Measurements from ENCODE around the gene PDHX. TPM values are rescaled to one million over a fixed set of nuclear protein-coding genes. Genes with fewer than 3 reads are reported as not detected.
"Not testable (repeated sequence)": the region's sequence is repeated elsewhere in the genome, so short reads cannot be mapped to it uniquely, and the experiment has no call there.

PDHX gene
- total and polyA plus RNA-seq, 4 donors: 14.9 to 35.2 (median 24.0) TPM

DNA sequence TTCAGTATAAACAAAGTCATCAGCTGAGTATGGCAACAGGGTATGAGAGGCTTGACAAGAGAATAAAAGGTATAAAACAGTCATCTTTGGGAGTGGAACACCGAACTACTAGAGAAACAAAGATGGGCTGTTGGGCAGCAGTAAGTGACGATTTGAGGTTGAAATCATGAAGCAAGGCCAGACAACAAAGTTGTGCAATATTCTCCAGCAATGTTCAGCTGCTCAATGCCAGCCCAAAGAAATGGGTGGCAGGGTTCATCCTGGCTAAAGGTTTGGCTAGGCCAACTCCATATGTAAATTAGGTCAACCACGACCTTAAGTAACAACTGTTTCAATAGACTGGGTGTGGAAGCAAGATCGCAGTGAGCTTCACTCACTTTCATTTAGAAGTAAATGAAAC, 6.5 kb upstream of the PDHX start (continued):
- TF ChIP-seq, protein P1, sequence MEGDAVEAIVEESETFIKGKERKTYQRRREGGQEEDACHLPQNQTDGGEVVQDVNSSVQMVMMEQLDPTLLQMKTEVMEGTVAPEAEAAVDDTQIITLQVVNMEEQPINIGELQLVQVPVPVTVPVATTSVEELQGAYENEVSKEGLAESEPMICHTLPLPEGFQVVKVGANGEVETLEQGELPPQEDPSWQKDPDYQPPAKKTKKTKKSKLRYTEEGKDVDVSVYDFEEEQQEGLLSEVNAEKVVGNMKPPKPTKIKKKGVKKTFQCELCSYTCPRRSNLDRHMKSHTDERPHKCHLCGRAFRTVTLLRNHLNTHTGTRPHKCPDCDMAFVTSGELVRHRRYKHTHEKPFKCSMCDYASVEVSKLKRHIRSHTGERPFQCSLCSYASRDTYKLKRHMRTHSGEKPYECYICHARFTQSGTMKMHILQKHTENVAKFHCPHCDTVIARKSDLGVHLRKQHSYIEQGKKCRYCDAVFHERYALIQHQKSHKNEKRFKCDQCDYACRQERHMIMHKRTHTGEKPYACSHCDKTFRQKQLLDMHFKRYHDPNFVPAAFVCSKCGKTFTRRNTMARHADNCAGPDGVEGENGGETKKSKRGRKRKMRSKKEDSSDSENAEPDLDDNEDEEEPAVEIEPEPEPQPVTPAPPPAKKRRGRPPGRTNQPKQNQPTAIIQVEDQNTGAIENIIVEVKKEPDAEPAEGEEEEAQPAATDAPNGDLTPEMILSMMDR (IDR thresholded peaks at IDR 0.05; ENCODE audit: low read depth, low read length, missing input control): no peak
- peak; percentile 92 to 94 for TF ChIP-seq RXRA (IDR thresholded peaks at IDR 0.05)
- peak; percentile 77 for TF ChIP-seq YY1 (IDR thresholded peaks at IDR 0.05)
- no peak for TF ChIP-seq NR2F2 (IDR thresholded peaks at IDR 0.05)
- TF ChIP-seq TAF1 (conservative IDR thresholded peaks at IDR 0.05): no peak

DNA sequence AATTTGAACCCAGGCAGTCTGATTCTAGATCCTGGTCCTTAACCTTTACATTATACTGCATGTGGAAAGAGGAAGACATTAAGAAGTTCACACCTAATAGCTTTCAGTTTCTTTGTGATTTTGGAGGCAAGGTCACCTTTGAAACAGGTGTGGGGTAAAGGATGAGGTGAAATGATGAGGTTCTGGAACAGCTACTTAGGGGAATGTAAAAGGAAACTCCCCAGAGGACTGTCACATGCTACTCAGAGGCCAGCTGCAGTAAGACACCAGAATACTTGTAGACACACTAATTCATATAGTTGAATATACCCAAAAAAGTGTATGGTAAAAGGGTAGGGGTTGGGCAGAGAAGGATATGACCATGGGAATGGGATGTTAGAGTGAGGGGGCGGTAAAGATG, 5.6 kb upstream of the PDHX start:
- Histone ChIP-seq H3K9ac (ENCODE audit: low read depth in 1 of 2, low read length in 2 of 2) (no peak overlapping the region), H3K27me3 (ENCODE audit: control insufficient read depth in 4 of 4, insufficient read depth in 4 of 4, low read length in 3 of 4) (no peaks in the 10 kb centered on the region), H3K27ac (ENCODE audit: low read depth in 1 of 2, low read length in 2 of 2) (no peak overlapping the region), H3K4me1 (ENCODE audit: control insufficient read depth in 4 of 4, insufficient read depth in 4 of 4, low read length in 3 of 4) (peaks cover 2 to 20% (median 10%) of the 10 kb centered on the region in 4 donors), H3K9me3 (ENCODE audit: control insufficient read depth in 4 of 4, low read length in 3 of 4) (no peaks in the 10 kb centered on the region), H3K36me3 (ENCODE audit: control insufficient read depth in 4 of 4, insufficient read depth in 3 of 4, low read depth in 1 of 4, low read length in 3 of 4) (no peaks in the 10 kb centered on the region), H3K4me3 (ENCODE audit: low read depth in 1 of 3, low read length in 3 of 3) (no peak overlapping the region)
- WGBS: 89% methylated on average over 1 of the region's 1 CpG
- TF ChIP-seq SP1 (IDR thresholded peaks at IDR 0.05): no peak
- no peak for TF ChIP-seq TAF1 (conservative IDR thresholded peaks at IDR 0.05)
- TF ChIP-seq, protein P2, sequence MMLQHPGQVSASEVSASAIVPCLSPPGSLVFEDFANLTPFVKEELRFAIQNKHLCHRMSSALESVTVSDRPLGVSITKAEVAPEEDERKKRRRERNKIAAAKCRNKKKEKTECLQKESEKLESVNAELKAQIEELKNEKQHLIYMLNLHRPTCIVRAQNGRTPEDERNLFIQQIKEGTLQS (IDR thresholded peaks at IDR 0.05): no peak
- no peak for TF ChIP-seq HNF4G (IDR thresholded peaks at IDR 0.05)
- TF ChIP-seq RXRA (IDR thresholded peaks at IDR 0.05): no peak
- TF ChIP-seq RAD21 (IDR thresholded peaks at IDR 0.05): no peak
- TF ChIP-seq EGR1 (IDR thresholded peaks at IDR 0.05; ENCODE audit: low read depth in 2 of 2): no peak
- TF ChIP-seq, protein P3, sequence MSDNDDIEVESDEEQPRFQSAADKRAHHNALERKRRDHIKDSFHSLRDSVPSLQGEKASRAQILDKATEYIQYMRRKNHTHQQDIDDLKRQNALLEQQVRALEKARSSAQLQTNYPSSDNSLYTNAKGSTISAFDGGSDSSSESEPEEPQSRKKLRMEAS (IDR thresholded peaks at IDR 0.05): no peak
- DNase-seq (ENCODE audit: low spot score): no peak

DNA sequence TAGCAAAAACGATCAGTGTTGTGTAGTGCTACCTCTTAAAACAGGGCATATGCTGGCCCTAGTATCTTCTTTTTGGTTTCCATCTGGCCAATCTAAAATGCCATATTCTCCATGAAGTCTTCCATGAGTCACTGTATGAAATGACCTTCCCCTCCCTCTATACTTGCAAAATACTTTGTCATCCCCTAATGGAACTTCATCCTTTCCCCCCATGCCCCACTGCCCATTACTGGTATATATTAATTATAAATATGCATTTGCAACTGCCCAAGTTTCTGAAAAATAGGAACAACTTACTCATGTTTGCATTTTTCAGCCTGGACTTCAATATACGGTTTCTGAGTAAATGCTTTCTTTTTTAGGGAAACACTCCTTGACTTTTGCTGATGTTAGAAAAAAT, 4.7 kb upstream of the PDHX start:
- 82% methylated on average over 2 of the region's 2 CpGs for WGBS
- Histone ChIP-seq H3K27me3 (ENCODE audit: control insufficient read depth in 4 of 4, insufficient read depth in 4 of 4, low read length in 3 of 4) (no peaks in the 10 kb centered on the region), H3K9me3 (ENCODE audit: control insufficient read depth in 4 of 4, low read length in 3 of 4) (no peaks in the 10 kb centered on the region), H3K27ac (ENCODE audit: low read depth in 1 of 2, low read length in 2 of 2) (no peak overlapping the region), H3K9ac (ENCODE audit: low read depth in 1 of 2, low read length in 2 of 2) (no peak overlapping the region), H3K4me1 (ENCODE audit: control insufficient read depth in 4 of 4, insufficient read depth in 4 of 4, low read length in 3 of 4) (peaks cover 2 to 20% (median 10%) of the 10 kb centered on the region in 4 donors), H3K4me3 (ENCODE audit: low read depth in 1 of 3, low read length in 3 of 3) (no peak overlapping the region), H3K36me3 (ENCODE audit: control insufficient read depth in 4 of 4, insufficient read depth in 3 of 4, low read depth in 1 of 4, low read length in 3 of 4) (no peaks in the 10 kb centered on the region)
- no peak for DNase-seq (ENCODE audit: low spot score)
- no peak for TF ChIP-seq EGR1 (IDR thresholded peaks at IDR 0.05; ENCODE audit: low read depth in 2 of 2)
- no peak for TF ChIP-seq TAF1 (conservative IDR thresholded peaks at IDR 0.05)
- TF ChIP-seq NR2F2 (IDR thresholded peaks at IDR 0.05): no peak

DNA sequence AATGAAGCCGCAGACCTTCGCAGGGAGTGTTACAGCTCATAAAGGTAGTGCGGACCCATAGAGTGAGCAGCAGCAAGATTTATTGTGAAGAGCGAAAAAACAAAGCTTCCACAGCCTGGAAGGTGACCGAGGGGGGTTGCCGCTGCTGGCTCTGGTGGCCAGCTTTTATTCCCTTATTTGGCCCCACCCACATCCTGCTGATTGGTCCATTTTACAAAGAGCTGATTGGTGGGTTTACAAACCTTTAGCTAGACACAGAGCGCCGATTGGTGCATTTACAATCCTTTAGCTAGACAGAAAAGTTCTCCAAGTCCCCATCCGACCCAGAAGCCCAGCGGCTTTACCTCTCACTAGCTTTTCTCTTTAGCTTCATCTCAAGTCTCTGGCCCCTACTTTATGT, 2.9 kb upstream of the PDHX start:
- not testable (repeated sequence) for H3K4me3 ChIP-seq (ENCODE audit: low read depth in 1 of 3, low read length in 3 of 3); H3K9me3 ChIP-seq (ENCODE audit: control insufficient read depth in 4 of 4, low read length in 3 of 4); H3K27me3 ChIP-seq (ENCODE audit: control insufficient read depth in 4 of 4, insufficient read depth in 4 of 4, low read length in 3 of 4); DNase-seq (ENCODE audit: low spot score); H3K9ac ChIP-seq (ENCODE audit: low read depth in 1 of 2, low read length in 2 of 2); H3K36me3 ChIP-seq (ENCODE audit: control insufficient read depth in 4 of 4, insufficient read depth in 3 of 4, low read depth in 1 of 4, low read length in 3 of 4); H3K27ac ChIP-seq (ENCODE audit: low read depth in 1 of 2, low read length in 2 of 2)
- H3K4me1 ChIP-seq (ENCODE audit: control insufficient read depth in 4 of 4, insufficient read depth in 4 of 4, low read length in 3 of 4): peaks cover 4 to 37% (median 24%) of the 10 kb centered on the region in 4 donors
- 99% methylated on average over 10 of the region's 10 CpGs for WGBS
